NCI-H69 (cell line): ENCODE measurements around the gene ASB2.

ENCODE experiments used
- DNase-seq: peaks from one replicate; lab custom pipeline; 2025; lab: John Stamatoyannopoulos, UW

Gene ASB2

GRCh38 chr14:93978735-93979134 lies 2.4 kb upstream of the ASB2 start:
- no peak for DNase-seq

- DNase-seq: no peak
Observed at GRCh38 chr14:93977790-93978581, 1.6 kb upstream of the ASB2 start.

GRCh38 chr14:93977171-93977570 lies 801 bp upstream of the ASB2 start:
- DNase-seq: no peak

- no peak for DNase-seq
Observed at GRCh38 chr14:93975791-93976476, 436 bp downstream of the ASB2 start.

GRCh38 chr14:93974833-93975232 lies 1.5 kb downstream of the ASB2 start:
- DNase-seq: peak; percentile 29

GRCh38 chr14:93974299-93974698 lies 2.1 kb downstream of the ASB2 start:
- DNase-seq: no peak

GRCh38 chr14:93973607-93974006 lies 2.8 kb downstream of the ASB2 start:
- DNase-seq: no peak

GRCh38 chr14:93972618-93973205 lies 3.7 kb downstream of the ASB2 start:
- DNase-seq: no peak

- no peak for DNase-seq
Observed at GRCh38 chr14:93971635-93972027, 4.7 kb downstream of the ASB2 start.

GRCh38 chr14:93970965-93971634 lies 5.3 kb downstream of the ASB2 start:
- peak; percentile 67 for DNase-seq

GRCh38 chr14:93970585-93970964 lies 5.8 kb downstream of the ASB2 start:
- DNase-seq: peak; percentile 67

GRCh38 chr14:93969082-93969828 lies 7.1 kb downstream of the ASB2 start:
- DNase-seq: no peak

GRCh38 chr14:93967637-93968250 lies 8.6 kb downstream of the ASB2 start:
- no peak for DNase-seq

- no peak for DNase-seq
Observed at GRCh38 chr14:93965946-93966474, 10.4 kb downstream of the ASB2 start.

- no peak for DNase-seq
Observed at GRCh38 chr14:93965287-93965821, 11.0 kb downstream of the ASB2 start.

GRCh38 chr14:93964820-93965286 lies 11.5 kb downstream of the ASB2 start:
- DNase-seq: no peak

- DNase-seq: no peak
Observed at GRCh38 chr14:93964281-93964680, 12.1 kb downstream of the ASB2 start.

- DNase-seq: no peak
Observed at GRCh38 chr14:93963692-93964091, 12.7 kb downstream of the ASB2 start.

GRCh38 chr14:93962701-93963601 lies 13.4 kb downstream of the ASB2 start:
- no peak for DNase-seq

GRCh38 chr14:93961620-93962019 lies 14.8 kb downstream of the ASB2 start:
- DNase-seq: no peak
